ENCODE results near the gene FCAMR. TPM values are rescaled to one million over a fixed set of nuclear protein-coding genes. Genes with fewer than 3 reads are reported as not detected.

The FCAMR gene
- total and polyA plus RNA-seq, 2 donors (not counting 3 experiments of a cell fraction or from before 2014, with no cell fraction given): not detected

- ChIA-PET CTCF (interaction anchor here (1.4 kb wide), 1 partner anchor 20 kb away, joined by 3 read pairs; no protein-coding TSS in a partner anchor), POLR2A (no interaction called here)
- dilution Hi-C loops (cut with MboI; ENCODE audit: extremely low pct_ligation_motif_present, low sequenced_read_pairs) (no loop called here), intact Hi-C loops (cut with micrococcal nuclease) (no loop called here)
- H3K27ac ChIP-seq (ENCODE audit: insufficient read depth, low read depth, low read length): no peak overlapping the region
- H3K79me2 ChIP-seq (ENCODE audit: control insufficient read depth, insufficient read depth, low read length): no peaks in the 10 kb centered on the region
- H3K9me1 ChIP-seq (replicated peaks; ENCODE audit: control insufficient read depth, extremely low read depth, insufficient read depth, low read length): no peaks in the 10 kb centered on the region
- no peak overlapping the region for H3K4me2 ChIP-seq (ENCODE audit: insufficient read depth, low read length)
- no peaks in the 10 kb centered on the region for H3K4me1 ChIP-seq (ENCODE audit: control insufficient read depth, extremely low read depth, insufficient read depth, low read length)
- no peak for FAIRE-seq
- H3K36me3 ChIP-seq (ENCODE audit: control insufficient read depth in 2 of 2, extremely low read depth in 1 of 2, insufficient read depth in 2 of 2, low read length in 2 of 2): no peaks in the 10 kb centered on the region
- H2AFZ ChIP-seq (ENCODE audit: low read depth, low read length): no peak overlapping the region
- peaks cover 2 to 3% of the 10 kb centered on the region in 2 experiments for H3K27me3 ChIP-seq (ENCODE audit: control insufficient read depth in 2 of 2, insufficient read depth in 2 of 2, low read length in 2 of 2)
- TF ChIP-seq JUN (IDR thresholded peaks at IDR 0.05; ENCODE audit: borderline replicate concordance, insufficient read depth, insufficient read length, low read depth): no peak
- no peak for TF ChIP-seq EZH2 (IDR thresholded peaks at IDR 0.05; ENCODE audit: borderline replicate concordance, low read depth, low read length, severe bottlenecking)
- no peak for TF ChIP-seq GATA2 (IDR thresholded peaks at IDR 0.05; ENCODE audit: insufficient read depth, insufficient read length, low read depth, low read length)
- TF ChIP-seq MAX (IDR thresholded peaks at IDR 0.05; ENCODE audit: insufficient read depth, insufficient read length): no peak
- TF ChIP-seq FOS (IDR thresholded peaks at IDR 0.05; ENCODE audit: borderline replicate concordance, insufficient read depth, low read length): no peak
- TF ChIP-seq MYC (IDR thresholded peaks at IDR 0.05; ENCODE audit: low read depth, low read length): no peak
- no peak for TF ChIP-seq POLR2A (IDR thresholded peaks at IDR 0.05; ENCODE audit: low read depth, low read length)
- TF ChIP-seq POLR2AphosphoS5 (IDR thresholded peaks at IDR 0.05; ENCODE audit: insufficient read depth, low read depth, low read length): no peak
- H4K20me1 ChIP-seq (replicated peaks; ENCODE audit: control insufficient read depth, extremely low read depth, insufficient read depth, low read length): no peaks in the 10 kb centered on the region
- H3K4me3 ChIP-seq (replicated peaks in 1 of 3; ENCODE audit: insufficient read depth in 1 of 3, low read depth in 1 of 3, low read length in 3 of 3): no peak overlapping the region
- no TSS peak for BruUV-seq (replicated peaks)
- no peak overlapping the region for H3K9ac ChIP-seq (replicated peaks; ENCODE audit: extremely low read depth, insufficient read depth, low read length)
- no peaks in the 10 kb centered on the region for H3K9me3 ChIP-seq (replicated peaks; ENCODE audit: control insufficient read depth, insufficient read depth, low read length)
- DNase-seq (ENCODE audit: low read depth, low spot score): no peak
Observed at GRCh38 chr1:206953626-206954025, 16.6 kb downstream of the FCAMR start.

GRCh38 chr1:206953126-206953525 lies 17.1 kb downstream of the FCAMR start:
- Histone ChIP-seq H3K36me3 (ENCODE audit: control insufficient read depth in 2 of 2, extremely low read depth in 1 of 2, insufficient read depth in 2 of 2, low read length in 2 of 2) (no peaks in the 10 kb centered on the region), H3K4me1 (ENCODE audit: control insufficient read depth, extremely low read depth, insufficient read depth, low read length) (no peaks in the 10 kb centered on the region), H4K20me1 (replicated peaks; ENCODE audit: control insufficient read depth, extremely low read depth, insufficient read depth, low read length) (no peaks in the 10 kb centered on the region), H3K9me1 (replicated peaks; ENCODE audit: control insufficient read depth, extremely low read depth, insufficient read depth, low read length) (no peaks in the 10 kb centered on the region), H3K9ac (replicated peaks; ENCODE audit: extremely low read depth, insufficient read depth, low read length) (no peak overlapping the region), H2AFZ (ENCODE audit: low read depth, low read length) (no peak overlapping the region), H3K27me3 (ENCODE audit: control insufficient read depth in 2 of 2, insufficient read depth in 2 of 2, low read length in 2 of 2) (peaks cover 2 to 3% of the 10 kb centered on the region in 2 experiments), H3K27ac (ENCODE audit: insufficient read depth, low read depth, low read length) (no peak overlapping the region), H3K79me2 (ENCODE audit: control insufficient read depth, insufficient read depth, low read length) (no peaks in the 10 kb centered on the region), H3K9me3 (replicated peaks; ENCODE audit: control insufficient read depth, insufficient read depth, low read length) (no peaks in the 10 kb centered on the region), H3K4me2 (ENCODE audit: insufficient read depth, low read length) (no peak overlapping the region), H3K4me3 (replicated peaks in 1 of 3; ENCODE audit: insufficient read depth in 1 of 3, low read depth in 1 of 3, low read length in 3 of 3) (no peak overlapping the region)
- BruUV-seq (replicated peaks): no TSS peak
- TF ChIP-seq FOS (IDR thresholded peaks at IDR 0.05; ENCODE audit: borderline replicate concordance, insufficient read depth, low read length): no peak
- TF ChIP-seq POLR2AphosphoS5 (IDR thresholded peaks at IDR 0.05; ENCODE audit: insufficient read depth, low read depth, low read length): no peak
- no peak for TF ChIP-seq POLR2A (IDR thresholded peaks at IDR 0.05; ENCODE audit: low read depth, low read length)
- TF ChIP-seq MAX (IDR thresholded peaks at IDR 0.05; ENCODE audit: insufficient read depth, insufficient read length): no peak
- TF ChIP-seq GATA2 (IDR thresholded peaks at IDR 0.05; ENCODE audit: insufficient read depth, insufficient read length, low read depth, low read length): no peak
- TF ChIP-seq CTCF (IDR thresholded peaks at IDR 0.05; ENCODE audit: extremely low read depth in 1 of 2, insufficient read depth in 1 of 2, low read depth in 1 of 2, low read length in 2 of 2): no peak
- TF ChIP-seq JUN (IDR thresholded peaks at IDR 0.05; ENCODE audit: borderline replicate concordance, insufficient read depth, insufficient read length, low read depth): no peak
- no peak for TF ChIP-seq MYC (IDR thresholded peaks at IDR 0.05; ENCODE audit: low read depth, low read length)
- no peak for TF ChIP-seq EZH2 (IDR thresholded peaks at IDR 0.05; ENCODE audit: borderline replicate concordance, low read depth, low read length, severe bottlenecking)
- DNase-seq (ENCODE audit: low read depth, low spot score) (no peak), FAIRE-seq (no peak)
- dilution Hi-C loops (cut with MboI; ENCODE audit: extremely low pct_ligation_motif_present, low sequenced_read_pairs): no loop called here
- intact Hi-C loops (cut with micrococcal nuclease): no loop called here
- CTCF ChIA-PET: no interaction called here
- POLR2A ChIA-PET: no interaction called here

All from endothelial cell of umbilical vein (primary cell).